Measurements from ENCODE around the gene RHOJ. TPM values are rescaled to one million over a fixed set of nuclear protein-coding genes. Genes with fewer than 3 reads are reported as not detected.

Gene RHOJ
- total and polyA plus RNA-seq, 9 of the 15 experiments (the other 6 are each of a cell fraction or from before 2014, with no cell fraction given) = not detected

DNA sequence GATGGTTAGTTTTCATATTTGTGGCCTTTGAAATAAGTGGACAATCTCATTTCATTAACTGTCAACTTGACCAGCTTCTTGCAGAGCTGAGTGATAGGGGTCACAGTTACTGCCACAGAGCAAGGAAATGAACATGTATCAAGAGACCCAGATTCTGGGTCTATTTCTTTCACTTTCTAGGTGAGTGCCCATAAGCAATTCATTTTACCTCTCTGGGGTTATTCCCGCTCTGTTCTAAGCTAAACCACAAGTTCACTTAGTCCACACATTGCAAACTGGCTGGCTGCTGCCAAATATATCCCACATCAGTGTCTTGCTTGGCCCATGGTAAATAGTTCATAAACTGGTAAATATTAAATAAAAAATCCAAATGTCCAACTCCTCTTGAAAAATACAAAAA is 84.6 kb downstream of the RHOJ start (continued):
- TF ChIP-seq, protein P1, sequence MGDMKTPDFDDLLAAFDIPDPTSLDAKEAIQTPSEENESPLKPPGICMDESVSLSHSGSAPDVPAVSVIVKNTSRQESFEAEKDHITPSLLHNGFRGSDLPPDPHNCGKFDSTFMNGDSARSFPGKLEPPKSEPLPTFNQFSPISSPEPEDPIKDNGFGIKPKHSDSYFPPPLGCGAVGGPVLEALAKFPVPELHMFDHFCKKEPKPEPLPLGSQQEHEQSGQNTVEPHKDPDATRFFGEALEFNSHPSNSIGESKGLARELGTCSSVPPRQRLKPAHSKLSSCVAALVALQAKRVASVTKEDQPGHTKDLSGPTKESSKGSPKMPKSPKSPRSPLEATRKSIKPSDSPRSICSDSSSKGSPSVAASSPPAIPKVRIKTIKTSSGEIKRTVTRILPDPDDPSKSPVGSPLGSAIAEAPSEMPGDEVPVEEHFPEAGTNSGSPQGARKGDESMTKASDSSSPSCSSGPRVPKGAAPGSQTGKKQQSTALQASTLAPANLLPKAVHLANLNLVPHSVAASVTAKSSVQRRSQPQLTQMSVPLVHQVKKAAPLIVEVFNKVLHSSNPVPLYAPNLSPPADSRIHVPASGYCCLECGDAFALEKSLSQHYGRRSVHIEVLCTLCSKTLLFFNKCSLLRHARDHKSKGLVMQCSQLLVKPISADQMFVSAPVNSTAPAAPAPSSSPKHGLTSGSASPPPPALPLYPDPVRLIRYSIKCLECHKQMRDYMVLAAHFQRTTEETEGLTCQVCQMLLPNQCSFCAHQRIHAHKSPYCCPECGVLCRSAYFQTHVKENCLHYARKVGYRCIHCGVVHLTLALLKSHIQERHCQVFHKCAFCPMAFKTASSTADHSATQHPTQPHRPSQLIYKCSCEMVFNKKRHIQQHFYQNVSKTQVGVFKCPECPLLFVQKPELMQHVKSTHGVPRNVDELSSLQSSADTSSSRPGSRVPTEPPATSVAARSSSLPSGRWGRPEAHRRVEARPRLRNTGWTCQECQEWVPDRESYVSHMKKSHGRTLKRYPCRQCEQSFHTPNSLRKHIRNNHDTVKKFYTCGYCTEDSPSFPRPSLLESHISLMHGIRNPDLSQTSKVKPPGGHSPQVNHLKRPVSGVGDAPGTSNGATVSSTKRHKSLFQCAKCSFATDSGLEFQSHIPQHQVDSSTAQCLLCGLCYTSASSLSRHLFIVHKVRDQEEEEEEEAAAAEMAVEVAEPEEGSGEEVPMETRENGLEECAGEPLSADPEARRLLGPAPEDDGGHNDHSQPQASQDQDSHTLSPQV (IDR thresholded peaks at IDR 0.05) = no peak
- TF ChIP-seq, protein P2, sequence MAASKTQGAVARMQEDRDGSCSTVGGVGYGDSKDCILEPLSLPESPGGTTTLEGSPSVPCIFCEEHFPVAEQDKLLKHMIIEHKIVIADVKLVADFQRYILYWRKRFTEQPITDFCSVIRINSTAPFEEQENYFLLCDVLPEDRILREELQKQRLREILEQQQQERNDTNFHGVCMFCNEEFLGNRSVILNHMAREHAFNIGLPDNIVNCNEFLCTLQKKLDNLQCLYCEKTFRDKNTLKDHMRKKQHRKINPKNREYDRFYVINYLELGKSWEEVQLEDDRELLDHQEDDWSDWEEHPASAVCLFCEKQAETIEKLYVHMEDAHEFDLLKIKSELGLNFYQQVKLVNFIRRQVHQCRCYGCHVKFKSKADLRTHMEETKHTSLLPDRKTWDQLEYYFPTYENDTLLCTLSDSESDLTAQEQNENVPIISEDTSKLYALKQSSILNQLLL (CRISPR knock-in tag; IDR thresholded peaks at IDR 0.05; ENCODE audit: borderline replicate concordance) = no peak
- TF ChIP-seq, protein P3, sequence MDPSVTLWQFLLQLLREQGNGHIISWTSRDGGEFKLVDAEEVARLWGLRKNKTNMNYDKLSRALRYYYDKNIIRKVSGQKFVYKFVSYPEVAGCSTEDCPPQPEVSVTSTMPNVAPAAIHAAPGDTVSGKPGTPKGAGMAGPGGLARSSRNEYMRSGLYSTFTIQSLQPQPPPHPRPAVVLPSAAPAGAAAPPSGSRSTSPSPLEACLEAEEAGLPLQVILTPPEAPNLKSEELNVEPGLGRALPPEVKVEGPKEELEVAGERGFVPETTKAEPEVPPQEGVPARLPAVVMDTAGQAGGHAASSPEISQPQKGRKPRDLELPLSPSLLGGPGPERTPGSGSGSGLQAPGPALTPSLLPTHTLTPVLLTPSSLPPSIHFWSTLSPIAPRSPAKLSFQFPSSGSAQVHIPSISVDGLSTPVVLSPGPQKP (CRISPR knock-in tag; IDR thresholded peaks at IDR 0.05) = no peak
- TF ChIP-seq NFXL1 (CRISPR knock-in tag; IDR thresholded peaks at IDR 0.05) = no peak
